ENCODE measurements around the gene HLA-DOA.

DNA sequence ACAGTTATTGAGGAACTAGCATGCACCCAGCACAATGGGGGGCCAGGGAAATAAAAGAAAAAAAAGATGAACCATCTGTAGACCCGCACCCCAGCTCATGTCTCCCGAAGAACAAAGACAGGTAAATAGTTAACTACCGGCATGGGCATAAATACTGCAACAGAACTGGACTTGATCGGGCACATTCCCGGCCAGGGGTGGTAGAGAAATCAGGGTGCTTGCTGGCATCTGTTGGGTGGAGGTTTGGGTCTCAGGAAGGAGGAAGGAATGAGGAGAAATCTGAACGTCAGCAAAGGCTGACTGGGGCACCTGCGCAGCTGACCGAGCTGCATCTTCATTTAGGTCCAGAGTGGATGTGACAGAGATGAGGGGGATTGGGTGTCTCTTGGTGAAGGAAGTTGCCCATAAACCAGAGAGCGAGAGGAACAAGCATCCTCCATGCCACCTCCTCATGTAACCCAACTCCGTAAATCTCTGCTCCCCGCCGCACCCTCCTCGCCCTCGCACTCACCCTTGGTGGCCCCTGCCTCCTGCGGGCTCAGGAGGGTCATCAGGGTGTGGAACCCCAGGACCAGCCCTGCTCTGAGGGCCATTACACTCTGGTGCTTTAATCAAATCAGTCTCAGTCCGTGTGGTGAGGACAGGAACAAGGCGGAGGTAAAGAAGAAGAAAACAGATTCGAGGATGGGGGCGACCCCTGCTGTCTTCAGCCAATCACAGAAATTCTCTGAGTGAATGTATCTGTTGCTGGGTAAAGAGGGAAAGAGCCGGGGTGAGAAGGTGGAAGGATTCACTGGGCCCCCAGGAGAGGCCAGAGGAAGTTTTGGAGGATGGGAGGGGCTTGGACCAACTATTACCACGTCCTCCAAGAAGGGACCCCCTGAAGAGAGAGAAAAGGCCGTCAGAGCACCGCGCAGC, at the start of gene HLA-DOA:
- TF ChIP-seq, protein P1, sequence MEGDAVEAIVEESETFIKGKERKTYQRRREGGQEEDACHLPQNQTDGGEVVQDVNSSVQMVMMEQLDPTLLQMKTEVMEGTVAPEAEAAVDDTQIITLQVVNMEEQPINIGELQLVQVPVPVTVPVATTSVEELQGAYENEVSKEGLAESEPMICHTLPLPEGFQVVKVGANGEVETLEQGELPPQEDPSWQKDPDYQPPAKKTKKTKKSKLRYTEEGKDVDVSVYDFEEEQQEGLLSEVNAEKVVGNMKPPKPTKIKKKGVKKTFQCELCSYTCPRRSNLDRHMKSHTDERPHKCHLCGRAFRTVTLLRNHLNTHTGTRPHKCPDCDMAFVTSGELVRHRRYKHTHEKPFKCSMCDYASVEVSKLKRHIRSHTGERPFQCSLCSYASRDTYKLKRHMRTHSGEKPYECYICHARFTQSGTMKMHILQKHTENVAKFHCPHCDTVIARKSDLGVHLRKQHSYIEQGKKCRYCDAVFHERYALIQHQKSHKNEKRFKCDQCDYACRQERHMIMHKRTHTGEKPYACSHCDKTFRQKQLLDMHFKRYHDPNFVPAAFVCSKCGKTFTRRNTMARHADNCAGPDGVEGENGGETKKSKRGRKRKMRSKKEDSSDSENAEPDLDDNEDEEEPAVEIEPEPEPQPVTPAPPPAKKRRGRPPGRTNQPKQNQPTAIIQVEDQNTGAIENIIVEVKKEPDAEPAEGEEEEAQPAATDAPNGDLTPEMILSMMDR (IDR thresholded peaks at IDR 0.05; ENCODE audit: poor library complexity) = no peak
- no peak for TF ChIP-seq EZH2phosphoT487 (IDR thresholded peaks at IDR 0.05; ENCODE audit: low read depth, severe bottlenecking, unreplicated experiment)

All from hepatocyte (in vitro differentiated cells).